HEK293T (cell line): ENCODE results near the gene CTSK.

Experiments
- ARNT ChIP-seq: fragments of 450-650 bp; IDR thresholded peaks from 2 replicates; pipeline ENCODE4 v1.6.1; 2017; ENCODE audit warnings: mild to moderate bottlenecking
- BHLHE40 ChIP-seq: fragments of 450-650 bp; IDR thresholded peaks from 2 replicates; pipeline ENCODE4 v1.6.1; 2016; ENCODE audit warnings: mild to moderate bottlenecking, moderate library complexity, borderline replicate concordance
- ELF4 ChIP-seq: fragments of 450-650 bp; IDR thresholded peaks from 2 replicates; pipeline ENCODE4 v1.6.1; 2017; ENCODE audit warnings: antibody characterized with exemption
- FOXA1 ChIP-seq: fragments of 450-650 bp; IDR thresholded peaks from 2 replicates; pipeline ENCODE4 v1.6.1; 2016; ENCODE audit warnings: mild to moderate bottlenecking
- FOXK2 ChIP-seq: fragments of 450-650 bp; IDR thresholded peaks from 2 replicates; pipeline ENCODE4 v1.6.1; 2016; ENCODE audit warnings: mild to moderate bottlenecking
- FOXM1 ChIP-seq: fragments of 450-650 bp; IDR thresholded peaks from 2 replicates; pipeline ENCODE4 v1.6.1; 2017; ENCODE audit warnings: mild to moderate bottlenecking, borderline replicate concordance
- L3MBTL2 ChIP-seq: fragments of 450-650 bp; conservative IDR thresholded peaks from 2 replicates; pipeline ENCODE4 v1.6.1; 2016; ENCODE audit warnings: mild to moderate bottlenecking
- NFRKB ChIP-seq: fragments of 450-650 bp; IDR thresholded peaks from 2 replicates; pipeline ENCODE4 v1.6.1; 2016; ENCODE audit warnings: mild to moderate bottlenecking, moderate library complexity
- SP1 ChIP-seq: fragments of 450-650 bp; IDR thresholded peaks from 2 replicates; pipeline ENCODE4 v1.6.1; 2017
- SUZ12 ChIP-seq: fragments of 450-650 bp; IDR thresholded peaks from 2 replicates; pipeline ENCODE4 v1.6.1; 2016; ENCODE audit warnings: mild to moderate bottlenecking
- ZNF384 ChIP-seq: fragments of 450-650 bp; IDR thresholded peaks from 2 replicates; pipeline ENCODE4 v1.6.1; 2016
- TF ChIP-seq, protein P1 (sequence below): fragments of 450-650 bp; IDR thresholded peaks from 2 replicates; pipeline ENCODE4 v1.6.1; 2016

GRCh38 chr1:150760013-150760412 lies 48.0 kb downstream of the CTSK start:
- TF ChIP-seq BHLHE40 (no peak), FOXM1 (no peak), NFRKB (no peak), ELF4 (no peak), SUZ12 (no peak), FOXA1 (no peak), ARNT (no peak), SP1 (no peak), ZNF384 (no peak), L3MBTL2 (no peak), FOXK2 (no peak)
- TF ChIP-seq, protein P1, sequence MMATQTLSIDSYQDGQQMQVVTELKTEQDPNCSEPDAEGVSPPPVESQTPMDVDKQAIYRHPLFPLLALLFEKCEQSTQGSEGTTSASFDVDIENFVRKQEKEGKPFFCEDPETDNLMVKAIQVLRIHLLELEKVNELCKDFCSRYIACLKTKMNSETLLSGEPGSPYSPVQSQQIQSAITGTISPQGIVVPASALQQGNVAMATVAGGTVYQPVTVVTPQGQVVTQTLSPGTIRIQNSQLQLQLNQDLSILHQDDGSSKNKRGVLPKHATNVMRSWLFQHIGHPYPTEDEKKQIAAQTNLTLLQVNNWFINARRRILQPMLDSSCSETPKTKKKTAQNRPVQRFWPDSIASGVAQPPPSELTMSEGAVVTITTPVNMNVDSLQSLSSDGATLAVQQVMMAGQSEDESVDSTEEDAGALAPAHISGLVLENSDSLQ = no peak
